T1000 (cell line): Measurements from ENCODE around the gene MGAT3.

Experiments used
- DNase-seq: peaks from one replicate; lab custom pipeline; 2025; ENCODE audit warnings: mixed read lengths; lab: John Stamatoyannopoulos, UW

MGAT3 gene

GRCh38 chr22:39450258-39450955 lies 6.4 kb upstream of the MGAT3 start:
- no peak for DNase-seq

GRCh38 chr22:39452740-39453040 lies 4.1 kb upstream of the MGAT3 start:
- DNase-seq = no peak

GRCh38 chr22:39453765-39454378 lies 2.9 kb upstream of the MGAT3 start:
- no peak for DNase-seq

GRCh38 chr22:39454385-39454871 lies 2.4 kb upstream of the MGAT3 start:
- DNase-seq = no peak

- no peak for DNase-seq
These were observed 365 bp downstream of the MGAT3 start for GRCh38 chr22:39457198-39457555.

- DNase-seq = no peak
These were observed 988 bp downstream of the MGAT3 start for GRCh38 chr22:39457556-39458443.

- DNase-seq = no peak
These were observed 1.8 kb downstream of the MGAT3 start for GRCh38 chr22:39458444-39459083.

- no peak for DNase-seq
These were observed 2.9 kb downstream of the MGAT3 start for GRCh38 chr22:39459681-39460080.

- DNase-seq = no peak
These were observed 5.8 kb downstream of the MGAT3 start for GRCh38 chr22:39462443-39463221.

GRCh38 chr22:39463277-39463676 lies 6.5 kb downstream of the MGAT3 start:
- no peak for DNase-seq

- DNase-seq = no peak
These were observed 7.1 kb downstream of the MGAT3 start for GRCh38 chr22:39463931-39464390.

- DNase-seq = no peak
These were observed 9.6 kb downstream of the MGAT3 start for GRCh38 chr22:39466228-39467006.

GRCh38 chr22:39467390-39467895 lies 10.6 kb downstream of the MGAT3 start:
- DNase-seq = no peak

- DNase-seq = no peak
These were observed 11.9 kb downstream of the MGAT3 start for GRCh38 chr22:39468487-39469325.

- DNase-seq = no peak
These were observed 12.5 kb downstream of the MGAT3 start for GRCh38 chr22:39469326-39469680.

GRCh38 chr22:39469681-39470450 lies 13.1 kb downstream of the MGAT3 start:
- no peak for DNase-seq

GRCh38 chr22:39470451-39471291 lies 13.9 kb downstream of the MGAT3 start:
- no peak for DNase-seq
